Activated T-cell treated with anti-CD3 and anti-CD28 coated beads, Interleukin-2, amount 50 U/mL, for 72 hours (primary cell): ENCODE results near the gene LRRC34. TPM values are rescaled to one million over a fixed set of nuclear protein-coding genes. Genes with fewer than 3 reads are reported as not detected.

Source experiments
- ATAC-seq, 2 donors: fragments of 150-1000 bp; cut with Tn5 transposase; replicated peaks in 1 of 2; 2 replicates each; pipeline ENCODE4 v1.10.0; 2021; ENCODE audit warnings: moderate library complexity in 2 of 2, mild to moderate bottlenecking in 1 of 2
- DNase-seq, 2 donors: peaks; one replicate each; pipeline ENCODE4 v3.0.0; 2021 to 2022; ENCODE audit warnings: mixed read lengths in 1 of 2
- H3K27ac Mint-ChIP-seq: one replicate; pipeline ENCODE4 v1.8.0; 2022; ENCODE audit warnings: mild to moderate bottlenecking, moderate library complexity, mixed read lengths
- H3K27me3 Mint-ChIP-seq: one replicate; pipeline ENCODE4 v1.8.0; 2022; ENCODE audit warnings: low read depth, mixed read lengths
- H3K36me3 Mint-ChIP-seq, 2 donors: one replicate each; pipeline ENCODE4 v1.8.0; 2022; ENCODE audit warnings: mixed read lengths in 2 of 2, mild to moderate bottlenecking in 1 of 2; ENCODE audit not compliant: insufficient read depth in 2 of 2
- H3K4me1 Mint-ChIP-seq: one replicate; pipeline ENCODE4 v1.8.0; 2022; ENCODE audit warnings: low read depth, mixed read lengths
- H3K4me3 Mint-ChIP-seq, 2 donors: one replicate each; pipeline ENCODE4 v1.8.0; 2022; ENCODE audit warnings: mild to moderate bottlenecking in 2 of 2, mixed read lengths in 2 of 2, moderate library complexity in 2 of 2
- H3K9me3 Mint-ChIP-seq, 2 donors: one replicate each; pipeline ENCODE4 v1.8.0; 2022; ENCODE audit warnings: mixed read lengths in 2 of 2
- total RNA-seq, 2 donors: library from RNA; stranded (reverse); gene quantifications; one replicate each; pipeline ENCODE4 v1.2.3, GENCODE V29; 2022

LRRC34 gene
- total RNA-seq, 2 donors from 2014 or later: 4.5 to 6.3 TPM

GRCh38 chr3:169772305-169772896, 40.3 kb downstream of the LRRC34 start:
- Mint-ChIP-seq H3K4me1 (peaks cover 41% of the 10 kb centered on the region), H3K27ac (peak overlapping the region; percentile 100), H3K4me3 (peak overlapping the region; percentile 97 to 98), H3K9me3 (no peaks in the 10 kb centered on the region), H3K27me3 (no peaks in the 10 kb centered on the region), H3K36me3 (peaks cover 6 to 19% of the 10 kb centered on the region in 2 donors)
- DNase-seq (no peak), ATAC-seq (peak; percentile 33 to 37)

GRCh38 chr3:169771497-169772304, 41.0 kb downstream of the LRRC34 start:
- Mint-ChIP-seq H3K27me3 (no peaks in the 10 kb centered on the region), H3K9me3 (no peaks in the 10 kb centered on the region), H3K36me3 (peaks cover 3 to 13% of the 10 kb centered on the region in 2 donors), H3K4me1 (peaks cover 34% of the 10 kb centered on the region), H3K4me3 (peak overlapping the region; percentile 97 to 98), H3K27ac (peak overlapping the region; percentile 100)
- DNase-seq (peak; percentile 58 to 77), ATAC-seq (peak; percentile 10 to 12)

GRCh38 chr3:169769287-169770181, 43.2 kb downstream of the LRRC34 start, which contains the start of gene ACTRT3:
Gene ACTRT3, minus strand, starts transcription at chr3:169769561. Its CDS starts 41 bp downstream, at chr3:169769520.
- H3K27ac Mint-ChIP-seq: peak within 1 kb of the TSS; percentile 77
- peaks cover 0 to 2% of the 10 kb centered on the region in 2 donors for H3K9me3 Mint-ChIP-seq
- peak; percentile 24 to 26 for ATAC-seq
- H3K27me3 Mint-ChIP-seq: no peaks in the 10 kb centered on the region
- peak; percentile 73 to 74 for DNase-seq
- H3K4me1 Mint-ChIP-seq: peaks cover 23% of the 10 kb centered on the region
- peaks cover 0 to 6% of the 10 kb centered on the region in 2 donors for H3K36me3 Mint-ChIP-seq
- peak within 1 kb of the TSS; percentile 88 to 94 for H3K4me3 Mint-ChIP-seq

GRCh38 chr3:169764882-169765612, 47.7 kb downstream of the LRRC34 start, which contains the start of gene TERC:
Gene TERC, minus strand, starts transcription at chr3:169765060.
- Mint-ChIP-seq H3K27ac (peak within 1 kb of the TSS; percentile 98), H3K4me1 (peaks cover 17% of the 10 kb centered on the region), H3K9me3 (peaks cover 0 to 2% of the 10 kb centered on the region in 2 donors)

GRCh38 chr3:169764312-169764881, 48.3 kb downstream of the LRRC34 start:
- H3K4me3 Mint-ChIP-seq: peak overlapping the region; percentile 92 to 97
- H3K36me3 Mint-ChIP-seq: peaks cover 2 to 3% of the 10 kb centered on the region in 2 donors

More at GRCh38 chr3:169764882-169765612, 47.7 kb downstream of the LRRC34 start, which contains the start of gene TERC:
- DNase-seq: peak; percentile 92 to 93
- H3K27me3 Mint-ChIP-seq: no peaks in the 10 kb centered on the region
- peak within 1 kb of the TSS; percentile 92 to 97 for H3K4me3 Mint-ChIP-seq
- peak; percentile 88 to 89 for ATAC-seq
- peaks cover 2 to 3% of the 10 kb centered on the region in 2 donors for H3K36me3 Mint-ChIP-seq

GRCh38 chr3:169760479-169760878, 52.2 kb downstream of the LRRC34 start:
- DNase-seq: no peak

More at GRCh38 chr3:169764312-169764881, 48.3 kb downstream of the LRRC34 start:
- ATAC-seq (peak; percentile 35 to 41), DNase-seq (peak; percentile 58 to 66)
- Mint-ChIP-seq H3K27ac (peak overlapping the region; percentile 98), H3K9me3 (peaks cover 0 to 2% of the 10 kb centered on the region in 2 donors), H3K4me1 (peaks cover 24% of the 10 kb centered on the region), H3K27me3 (no peaks in the 10 kb centered on the region)

GRCh38 chr3:169759256-169759655, 53.4 kb downstream of the LRRC34 start:
- peak; percentile 89 to 90 for ATAC-seq
- Mint-ChIP-seq H3K36me3 (peaks cover 0 to 2% of the 10 kb centered on the region in 2 donors), H3K4me1 (peaks cover 25% of the 10 kb centered on the region), H3K27me3 (no peaks in the 10 kb centered on the region), H3K9me3 (peaks cover 0 to 2% of the 10 kb centered on the region in 2 donors), H3K4me3 (peak overlapping the region in 1 of 2 donors; percentile 31), H3K27ac (peak overlapping the region; percentile 29)
- peak in 1 of 2 donors; percentile 10 for DNase-seq

More at GRCh38 chr3:169760479-169760878, 52.2 kb downstream of the LRRC34 start:
- H3K4me3 Mint-ChIP-seq: no peak overlapping the region
- peaks cover 33% of the 10 kb centered on the region for H3K4me1 Mint-ChIP-seq
- no peak overlapping the region for H3K27ac Mint-ChIP-seq
- H3K27me3 Mint-ChIP-seq: no peaks in the 10 kb centered on the region
- peaks cover 0 to 2% of the 10 kb centered on the region in 2 donors for H3K9me3 Mint-ChIP-seq
- no peak for ATAC-seq
- peaks cover 2 to 3% of the 10 kb centered on the region in 2 donors for H3K36me3 Mint-ChIP-seq

GRCh38 chr3:169758359-169758994, 54.2 kb downstream of the LRRC34 start:
- Mint-ChIP-seq H3K36me3 (no peaks in the 10 kb centered on the region), H3K27me3 (no peaks in the 10 kb centered on the region), H3K4me1 (peaks cover 18% of the 10 kb centered on the region), H3K4me3 (no peak overlapping the region), H3K9me3 (peaks cover 0 to 2% of the 10 kb centered on the region in 2 donors), H3K27ac (no peak overlapping the region)
- DNase-seq (no peak), ATAC-seq (no peak)

GRCh38 chr3:169755488-169755887, 57.2 kb downstream of the LRRC34 start:
- H3K27me3 Mint-ChIP-seq: peaks cover 7% of the 10 kb centered on the region
- no peak overlapping the region for H3K4me3 Mint-ChIP-seq
- no peak overlapping the region for H3K27ac Mint-ChIP-seq
- ATAC-seq: no peak
- DNase-seq: no peak
- H3K4me1 Mint-ChIP-seq: peaks cover 18% of the 10 kb centered on the region
- H3K9me3 Mint-ChIP-seq: peaks cover 0 to 2% of the 10 kb centered on the region in 2 donors
- H3K36me3 Mint-ChIP-seq: no peaks in the 10 kb centered on the region

GRCh38 chr3:169754711-169755110, 58.0 kb downstream of the LRRC34 start:
- H3K27me3 Mint-ChIP-seq: peaks cover 7% of the 10 kb centered on the region
- no peaks in the 10 kb centered on the region for H3K36me3 Mint-ChIP-seq
- DNase-seq: no peak
- peaks cover 14% of the 10 kb centered on the region for H3K4me1 Mint-ChIP-seq
- no peak overlapping the region for H3K27ac Mint-ChIP-seq
- no peak for ATAC-seq
- no peak overlapping the region for H3K4me3 Mint-ChIP-seq
- H3K9me3 Mint-ChIP-seq: peaks cover 0 to 2% of the 10 kb centered on the region in 2 donors

GRCh38 chr3:169751875-169752274, 60.8 kb downstream of the LRRC34 start:
- ATAC-seq: no peak
- peaks cover 27% of the 10 kb centered on the region for H3K27me3 Mint-ChIP-seq
- H3K36me3 Mint-ChIP-seq: no peaks in the 10 kb centered on the region
- no peak for DNase-seq
- peaks cover 0 to 2% of the 10 kb centered on the region in 2 donors for H3K9me3 Mint-ChIP-seq
- H3K4me3 Mint-ChIP-seq: no peak overlapping the region
- no peak overlapping the region for H3K27ac Mint-ChIP-seq
- H3K4me1 Mint-ChIP-seq: peaks cover 10% of the 10 kb centered on the region
